Trophoblast cell (in vitro differentiated cells and primary cell): ENCODE measurements around the gene ANGPT4.

Source experiments
- DNase-seq, 2 donors: peaks; one replicate each; pipeline ENCODE4 v3.0.0-alpha.2; 2016
- H2AFZ ChIP-seq: 2 replicates; pipeline ENCODE4 v1.6.1; 2013; ENCODE audit warnings: low read length, moderate library complexity, mild to moderate bottlenecking; ENCODE audit not compliant: insufficient read depth, poor library complexity
- H2AK5ac ChIP-seq: 2 replicates; pipeline ENCODE4 v1.6.1; 2013; ENCODE audit warnings: mild to moderate bottlenecking, low read length
- H2BK120ac ChIP-seq: 2 replicates; pipeline ENCODE4 v1.6.1; 2013; ENCODE audit warnings: low read length, mild to moderate bottlenecking, moderate library complexity; ENCODE audit not compliant: insufficient read depth, poor library complexity
- H2BK12ac ChIP-seq: 2 replicates; pipeline ENCODE4 v1.6.1; 2013; ENCODE audit warnings: mild to moderate bottlenecking, low read length, moderate library complexity
- H2BK5ac ChIP-seq: 2 replicates; pipeline ENCODE4 v1.6.1; 2013; ENCODE audit warnings: low read length, low read depth, moderate library complexity, mild to moderate bottlenecking; ENCODE audit not compliant: poor library complexity
- H3K14ac ChIP-seq: 2 replicates; pipeline ENCODE4 v1.6.1; 2013; ENCODE audit warnings: mild to moderate bottlenecking, low read length
- H3K18ac ChIP-seq: 2 replicates; pipeline ENCODE4 v1.6.1; 2013; ENCODE audit warnings: mild to moderate bottlenecking, low read length
- H3K23ac ChIP-seq: 2 replicates; pipeline ENCODE4 v1.6.1; 2013; ENCODE audit warnings: low read length
- H3K27ac ChIP-seq: 2 replicates; pipeline ENCODE4 v1.5.1; 2013; ENCODE audit warnings: low read depth, mild to moderate bottlenecking, inconsistent platforms, low read length, moderate library complexity
- H3K27me3 ChIP-seq: 2 replicates; pipeline ENCODE4 v1.6.1; 2013; ENCODE audit warnings: inconsistent platforms, mild to moderate bottlenecking, low read length, moderate library complexity; ENCODE audit not compliant: insufficient read depth
- H3K36me3 ChIP-seq, 2 experiments: 1 replicate in 1 of 2; 2 replicates in 1 of 2; pipeline ENCODE4 v1.6.1; 2013; ENCODE audit warnings: low read length in 2 of 2, mild to moderate bottlenecking in 2 of 2, moderate library complexity in 1 of 2; ENCODE audit not compliant: insufficient read depth in 2 of 2, control insufficient read depth in 1 of 2
- H3K4ac ChIP-seq: 2 replicates; pipeline ENCODE4 v1.6.1; 2013; ENCODE audit warnings: low read depth, mild to moderate bottlenecking, low read length, moderate library complexity
- H3K4me1 ChIP-seq, 2 experiments: 1 replicate in 1 of 2; 2 replicates in 1 of 2; pipeline ENCODE4 v1.6.1; 2013; ENCODE audit warnings: low read length in 2 of 2, mild to moderate bottlenecking in 2 of 2, moderate library complexity in 1 of 2; ENCODE audit not compliant: insufficient read depth in 2 of 2, control insufficient read depth in 1 of 2
- H3K4me2 ChIP-seq: 2 replicates; pipeline ENCODE4 v1.6.1; 2013; ENCODE audit warnings: inconsistent platforms, mild to moderate bottlenecking, low read length, moderate library complexity
- H3K4me3 ChIP-seq: 2 replicates; pipeline ENCODE4 v1.5.1; 2013; ENCODE audit warnings: mild to moderate bottlenecking, low read depth, low read length, inconsistent platforms
- H3K79me1 ChIP-seq: one replicate; pipeline ENCODE4 v1.6.1; 2013; ENCODE audit warnings: low read length
- H3K79me2 ChIP-seq: 2 replicates; pipeline ENCODE4 v1.6.1; 2013; ENCODE audit warnings: low read length, mild to moderate bottlenecking; ENCODE audit not compliant: control insufficient read depth, insufficient read depth, poor library complexity
- H3K9ac ChIP-seq: 2 replicates; pipeline ENCODE4 v1.6.1; 2013; ENCODE audit warnings: mild to moderate bottlenecking, low read length
- H3K9me3 ChIP-seq: 2 replicates; pipeline ENCODE4 v1.6.1; 2013; ENCODE audit warnings: low read depth, mild to moderate bottlenecking, control low read depth, inconsistent platforms, low read length; ENCODE audit not compliant: insufficient read depth
- H4K12ac ChIP-seq: 2 replicates; pipeline ENCODE4 v1.6.1; 2013; ENCODE audit warnings: low read depth, mild to moderate bottlenecking, low read length, moderate library complexity
- H4K8ac ChIP-seq: 2 replicates; pipeline ENCODE4 v1.6.1; 2013; ENCODE audit warnings: low read depth, mild to moderate bottlenecking, low read length, moderate library complexity
- H4K91ac ChIP-seq: one replicate; pipeline ENCODE4 v1.6.1; 2013; ENCODE audit warnings: low read depth, mild to moderate bottlenecking, low read length, moderate library complexity
- WGBS: extraction: QIAGEN DNeasy Blood & Tissue Kit; methylation state at CpG from one replicate; pipeline ENCODE4 v1.1.7; 2013; ENCODE audit warnings: missing lambda C conversion rate; ENCODE audit not compliant: insufficient read length, insufficient coverage; ENCODE audit errors: extremely low coverage; 5-methylcytosine and 5-hydroxymethylcytosine counted together

The ANGPT4 gene

DNA sequence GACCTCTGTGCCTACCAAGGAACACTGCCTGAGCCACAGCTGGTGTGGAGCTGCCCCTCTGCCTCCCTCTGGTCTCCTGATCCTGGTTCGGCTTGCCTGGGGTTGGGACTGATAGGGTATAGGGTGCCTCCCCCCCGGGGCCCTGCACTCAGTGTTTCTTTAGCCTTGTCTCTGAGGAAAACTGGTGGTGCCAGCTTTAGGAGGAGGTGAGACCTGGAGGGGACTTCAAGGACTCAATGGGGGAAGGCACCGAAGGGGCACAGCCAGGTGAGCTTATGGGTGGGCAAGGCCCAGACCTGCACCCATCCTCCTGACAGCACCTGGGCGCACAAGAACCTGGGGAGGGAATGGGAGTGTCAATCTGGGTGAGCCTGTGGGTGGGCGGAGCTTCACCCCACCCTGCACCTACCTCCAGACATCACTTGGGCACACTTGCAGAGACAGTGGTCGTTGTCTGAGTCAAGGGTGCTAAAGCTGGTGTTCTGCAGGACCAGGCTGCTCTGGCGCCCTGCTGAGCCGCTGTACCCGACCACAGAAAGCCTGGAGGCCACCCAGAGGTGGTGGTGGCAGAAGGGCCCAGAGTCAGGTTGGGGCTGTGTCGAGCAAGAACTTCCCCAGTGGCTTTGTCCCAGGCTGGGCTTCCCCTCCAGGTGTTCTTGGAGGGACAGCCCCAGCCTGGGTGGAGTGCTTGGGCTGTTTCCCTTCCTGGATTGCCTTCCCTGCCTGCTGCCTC lies 42.1 kb downstream of the ANGPT4 start:
- Histone ChIP-seq H3K4me1 (peaks cover 6% of the 10 kb centered on the region in 2 experiments), H3K79me2 (no peaks in the 10 kb centered on the region), H4K12ac (no peak overlapping the region), H3K9me3 (no peaks in the 10 kb centered on the region), H2AFZ (no peak overlapping the region), H3K79me1 (no peaks in the 10 kb centered on the region), H2BK5ac (no peak overlapping the region), H3K27ac (no peak overlapping the region), H2BK120ac (no peak overlapping the region), H3K4me2 (no peak overlapping the region), H3K14ac (no peak overlapping the region), H3K18ac (no peak overlapping the region), H3K27me3 (no peaks in the 10 kb centered on the region), H4K91ac (no peak overlapping the region), H3K36me3 (no peaks in the 10 kb centered on the region), H3K23ac (no peak overlapping the region), H3K4ac (no peak overlapping the region), H3K9ac (no peak overlapping the region), H3K4me3 (no peak overlapping the region), H2BK12ac (no peak overlapping the region), H2AK5ac (no peak overlapping the region), H4K8ac (no peak overlapping the region)
- no peak for DNase-seq
- WGBS = no CpG with 5 or more reads among the region's 10 CpGs

DNA sequence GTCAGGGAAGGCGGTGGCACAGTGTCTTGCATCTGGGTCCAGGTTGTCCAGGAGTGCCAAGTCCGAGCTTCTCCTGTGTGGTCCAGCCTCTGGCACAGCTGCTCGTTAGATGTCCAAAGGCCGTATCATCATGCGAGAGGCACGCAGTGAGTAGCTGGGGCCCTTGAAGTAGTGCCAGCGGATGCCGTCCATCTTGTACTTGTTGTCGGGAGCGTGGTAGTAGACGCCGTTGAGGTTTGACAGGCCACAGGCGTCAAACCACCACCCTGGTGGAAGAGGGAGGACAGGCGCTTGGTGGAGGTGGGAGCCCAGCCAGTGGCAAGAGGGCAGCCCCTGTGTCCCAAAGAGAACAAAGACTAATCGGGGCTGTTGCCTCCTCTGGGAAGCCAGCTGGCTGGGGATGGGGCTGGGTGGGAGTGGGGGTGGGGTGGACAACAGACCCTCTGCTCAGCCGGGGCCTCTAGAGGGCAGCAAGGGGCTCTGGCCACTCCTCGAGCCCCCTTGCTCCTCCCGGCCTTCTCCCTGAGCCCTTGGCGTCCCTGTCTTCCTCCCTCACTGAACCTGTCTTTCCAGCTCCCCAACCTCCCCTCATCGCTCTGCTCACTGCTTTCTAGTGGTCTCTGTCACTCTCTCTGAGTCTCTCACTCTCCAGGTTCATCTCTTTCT lies 43.1 kb downstream of the ANGPT4 start:
- Histone ChIP-seq H2AFZ (no peak overlapping the region), H3K9me3 (no peaks in the 10 kb centered on the region), H2BK12ac (no peak overlapping the region), H2AK5ac (no peak overlapping the region), H3K4me1 (peaks cover 6% of the 10 kb centered on the region in 2 experiments), H3K23ac (no peak overlapping the region), H2BK120ac (no peak overlapping the region), H3K18ac (no peak overlapping the region), H3K9ac (no peak overlapping the region), H3K27me3 (no peaks in the 10 kb centered on the region), H3K4ac (no peak overlapping the region), H4K91ac (no peak overlapping the region), H3K14ac (no peak overlapping the region), H2BK5ac (no peak overlapping the region), H3K4me3 (no peak overlapping the region), H3K79me1 (no peaks in the 10 kb centered on the region), H3K36me3 (no peaks in the 10 kb centered on the region), H4K8ac (no peak overlapping the region), H4K12ac (no peak overlapping the region), H3K79me2 (no peaks in the 10 kb centered on the region), H3K27ac (no peak overlapping the region), H3K4me2 (no peak overlapping the region)
- DNase-seq = no peak
- WGBS = no CpG with 5 or more reads among the region's 20 CpGs

DNA sequence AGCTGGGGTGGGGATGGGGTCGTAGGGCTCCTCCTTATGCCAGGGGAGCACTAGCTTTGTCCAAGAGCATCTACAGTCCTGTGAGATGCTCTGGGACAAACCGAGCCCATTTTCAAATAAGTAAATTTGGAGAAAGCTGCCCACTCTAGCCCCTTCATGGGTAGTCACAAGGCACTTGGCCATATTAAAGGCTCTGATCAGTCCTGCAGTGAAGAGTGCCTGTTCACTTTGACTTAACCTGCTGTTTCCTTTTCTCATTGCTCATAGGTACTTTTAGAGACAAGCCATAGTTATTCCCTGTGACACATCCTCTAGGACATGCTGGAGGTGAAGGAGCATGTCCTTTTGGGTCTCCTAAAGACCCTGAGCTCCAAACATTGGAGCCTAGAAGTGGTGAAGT lies 44.2 kb downstream of the ANGPT4 start:
- WGBS = no CpG with 5 or more reads among the region's 2 CpGs
- H3K4ac ChIP-seq = no peak overlapping the region
- H4K8ac ChIP-seq = no peak overlapping the region
- no peak overlapping the region for H4K91ac ChIP-seq
- H3K27ac ChIP-seq = no peak overlapping the region
- no peak overlapping the region for H2BK5ac ChIP-seq
- no peaks in the 10 kb centered on the region for H3K79me2 ChIP-seq
- no peak overlapping the region for H4K12ac ChIP-seq
- no peak overlapping the region for H3K23ac ChIP-seq
- no peak for DNase-seq
- H2AFZ ChIP-seq = no peak overlapping the region
- H3K14ac ChIP-seq = no peak overlapping the region
- no peak overlapping the region for H3K4me2 ChIP-seq
- no peak overlapping the region for H2BK120ac ChIP-seq
- no peaks in the 10 kb centered on the region for H3K9me3 ChIP-seq
- H3K9ac ChIP-seq = no peak overlapping the region
- no peaks in the 10 kb centered on the region for H3K36me3 ChIP-seq
- no peak overlapping the region for H3K4me3 ChIP-seq
- no peak overlapping the region for H2AK5ac ChIP-seq
- no peaks in the 10 kb centered on the region for H3K79me1 ChIP-seq
- H3K4me1 ChIP-seq = peaks cover 6% of the 10 kb centered on the region in 2 experiments
- H3K27me3 ChIP-seq = no peaks in the 10 kb centered on the region
- no peak overlapping the region for H3K18ac ChIP-seq
- no peak overlapping the region for H2BK12ac ChIP-seq

DNA sequence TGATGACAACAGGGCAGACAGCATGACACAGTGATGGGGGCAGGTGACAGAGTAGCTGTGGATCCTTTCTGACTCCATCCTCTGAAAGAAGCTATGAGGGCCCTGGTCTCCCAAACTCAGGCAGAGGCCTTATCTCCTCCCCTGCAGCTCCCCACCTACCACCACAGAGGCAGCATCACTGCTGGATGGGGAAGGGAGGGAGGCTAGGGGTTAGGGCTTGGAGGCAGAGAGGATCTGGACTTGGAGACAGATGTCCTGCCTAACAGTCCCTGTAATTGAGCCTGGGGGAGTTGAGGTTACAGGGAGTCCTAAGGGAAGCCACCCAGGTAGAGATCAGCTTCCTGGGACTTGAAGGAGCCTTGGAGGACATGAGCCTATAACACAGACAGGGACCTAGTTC lies 44.7 kb downstream of the ANGPT4 start:
- Histone ChIP-seq H3K27ac (no peak overlapping the region), H2BK120ac (no peak overlapping the region), H3K18ac (no peak overlapping the region), H2AFZ (no peak overlapping the region), H3K4me3 (no peak overlapping the region), H3K4me1 (peaks cover 6% of the 10 kb centered on the region in 2 experiments), H3K23ac (no peak overlapping the region), H3K36me3 (no peaks in the 10 kb centered on the region), H3K14ac (no peak overlapping the region), H3K9ac (no peak overlapping the region), H4K91ac (no peak overlapping the region), H4K8ac (no peak overlapping the region), H3K9me3 (no peaks in the 10 kb centered on the region), H2BK12ac (no peak overlapping the region), H3K4ac (no peak overlapping the region), H3K27me3 (no peaks in the 10 kb centered on the region), H3K4me2 (no peak overlapping the region), H3K79me2 (no peaks in the 10 kb centered on the region), H2BK5ac (no peak overlapping the region), H3K79me1 (no peaks in the 10 kb centered on the region), H2AK5ac (no peak overlapping the region), H4K12ac (no peak overlapping the region)
- no peak for DNase-seq
